Epithelial cell of proximal tubule (primary cell): Measurements from ENCODE around the gene TRIM72. TPM values are rescaled to one million over a fixed set of nuclear protein-coding genes. Genes with fewer than 3 reads are reported as not detected.
"Not testable (repeated sequence)": the region's sequence is repeated elsewhere in the genome, so short reads cannot be mapped to it uniquely, and the experiment has no call there.

Experiments used
- DNase-seq: peaks from one replicate; pipeline ENCODE4 v3.0.0-alpha.2; 2011; ENCODE audit warnings: low read depth
- H3K4me3 ChIP-seq: 2 replicates; pipeline ENCODE4 v1.5.1; 2011; ENCODE audit warnings: low read depth, mild to moderate bottlenecking, low read length
- total RNA-seq: library from RNA; depleted of rRNA; stranded (reverse); fragments of >200 nt; gene quantifications from 2 replicates; pipeline ENCODE4 v1.2.3, GENCODE V29; 2015
- TF ChIP-seq, protein P1 (sequence below): conservative IDR thresholded peaks from 2 replicates; pipeline ENCODE4 v1.5.1; 2012; ENCODE audit warnings: low read depth, mild to moderate bottlenecking, low read length

TRIM72 gene
- total RNA-seq, 1 donor from 2014 or later = not detected

- no peak for DNase-seq
- TF ChIP-seq, protein P1, sequence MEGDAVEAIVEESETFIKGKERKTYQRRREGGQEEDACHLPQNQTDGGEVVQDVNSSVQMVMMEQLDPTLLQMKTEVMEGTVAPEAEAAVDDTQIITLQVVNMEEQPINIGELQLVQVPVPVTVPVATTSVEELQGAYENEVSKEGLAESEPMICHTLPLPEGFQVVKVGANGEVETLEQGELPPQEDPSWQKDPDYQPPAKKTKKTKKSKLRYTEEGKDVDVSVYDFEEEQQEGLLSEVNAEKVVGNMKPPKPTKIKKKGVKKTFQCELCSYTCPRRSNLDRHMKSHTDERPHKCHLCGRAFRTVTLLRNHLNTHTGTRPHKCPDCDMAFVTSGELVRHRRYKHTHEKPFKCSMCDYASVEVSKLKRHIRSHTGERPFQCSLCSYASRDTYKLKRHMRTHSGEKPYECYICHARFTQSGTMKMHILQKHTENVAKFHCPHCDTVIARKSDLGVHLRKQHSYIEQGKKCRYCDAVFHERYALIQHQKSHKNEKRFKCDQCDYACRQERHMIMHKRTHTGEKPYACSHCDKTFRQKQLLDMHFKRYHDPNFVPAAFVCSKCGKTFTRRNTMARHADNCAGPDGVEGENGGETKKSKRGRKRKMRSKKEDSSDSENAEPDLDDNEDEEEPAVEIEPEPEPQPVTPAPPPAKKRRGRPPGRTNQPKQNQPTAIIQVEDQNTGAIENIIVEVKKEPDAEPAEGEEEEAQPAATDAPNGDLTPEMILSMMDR = no peak
- no peak overlapping the region for H3K4me3 ChIP-seq
Measured at GRCh38 chr16:31198207-31198882, 15.6 kb upstream of the TRIM72 start.

DNA sequence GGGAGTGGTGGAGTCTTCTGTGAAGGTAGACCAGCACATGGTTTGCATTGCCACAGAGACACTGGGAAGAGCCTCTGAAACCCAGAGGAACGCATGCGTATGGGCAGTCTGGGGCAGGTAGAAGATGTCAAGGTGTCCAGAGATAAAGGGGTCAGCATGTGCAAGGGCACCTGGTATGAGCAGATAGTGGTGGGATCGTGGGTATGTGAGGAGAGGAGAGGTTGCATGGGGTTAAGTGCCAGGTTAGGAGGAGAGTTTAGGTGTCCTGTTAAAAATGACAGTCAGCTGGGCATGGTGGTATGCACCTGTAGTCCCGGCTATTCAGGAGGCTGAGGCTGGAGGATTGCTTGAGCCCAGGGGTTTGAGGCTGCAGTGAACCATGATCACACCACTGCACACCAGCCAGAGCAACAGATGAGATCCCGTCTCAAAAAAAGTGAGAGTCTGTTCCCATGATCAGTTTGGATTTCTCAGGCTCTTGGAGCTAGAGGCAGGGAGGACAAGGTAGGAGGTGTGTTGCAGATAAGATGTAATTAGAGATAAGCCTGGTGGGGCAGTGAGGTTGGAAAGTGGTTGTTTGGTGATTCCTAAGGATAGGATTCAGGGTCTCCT, 14.4 kb upstream of the TRIM72 start:
- TF ChIP-seq, protein P1 = no peak
- no peak for DNase-seq
- no peak overlapping the region for H3K4me3 ChIP-seq

DNA sequence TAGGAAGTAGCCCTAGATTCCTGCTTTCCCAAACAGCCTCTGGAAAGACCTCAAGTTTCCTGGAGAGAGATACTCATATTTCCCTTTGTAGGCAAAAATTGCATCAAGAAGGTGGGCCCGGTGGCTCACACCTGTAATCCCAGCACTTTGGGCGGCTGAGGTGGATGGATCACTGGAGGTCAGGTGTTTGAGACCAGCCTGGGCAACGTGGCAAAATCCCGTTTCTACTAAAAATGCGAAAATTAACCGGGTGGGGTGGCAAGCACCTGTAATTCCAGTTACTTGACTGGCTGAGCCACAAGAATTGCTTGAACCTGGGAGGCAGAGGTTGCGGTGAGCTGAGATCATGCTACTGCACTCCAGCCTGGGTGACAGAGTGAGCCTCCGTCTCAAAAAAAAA, 13.8 kb upstream of the TRIM72 start:
- H3K4me3 ChIP-seq, DNase-seq: not testable (repeated sequence)

- H3K4me3 ChIP-seq = no peak overlapping the region
- TF ChIP-seq, protein P1 = no peak
- DNase-seq = no peak
Measured at GRCh38 chr16:31200821-31201568, 12.9 kb upstream of the TRIM72 start.

GRCh38 chr16:31201582-31202413, 12.1 kb upstream of the TRIM72 start:
- DNase-seq = no peak

DNA sequence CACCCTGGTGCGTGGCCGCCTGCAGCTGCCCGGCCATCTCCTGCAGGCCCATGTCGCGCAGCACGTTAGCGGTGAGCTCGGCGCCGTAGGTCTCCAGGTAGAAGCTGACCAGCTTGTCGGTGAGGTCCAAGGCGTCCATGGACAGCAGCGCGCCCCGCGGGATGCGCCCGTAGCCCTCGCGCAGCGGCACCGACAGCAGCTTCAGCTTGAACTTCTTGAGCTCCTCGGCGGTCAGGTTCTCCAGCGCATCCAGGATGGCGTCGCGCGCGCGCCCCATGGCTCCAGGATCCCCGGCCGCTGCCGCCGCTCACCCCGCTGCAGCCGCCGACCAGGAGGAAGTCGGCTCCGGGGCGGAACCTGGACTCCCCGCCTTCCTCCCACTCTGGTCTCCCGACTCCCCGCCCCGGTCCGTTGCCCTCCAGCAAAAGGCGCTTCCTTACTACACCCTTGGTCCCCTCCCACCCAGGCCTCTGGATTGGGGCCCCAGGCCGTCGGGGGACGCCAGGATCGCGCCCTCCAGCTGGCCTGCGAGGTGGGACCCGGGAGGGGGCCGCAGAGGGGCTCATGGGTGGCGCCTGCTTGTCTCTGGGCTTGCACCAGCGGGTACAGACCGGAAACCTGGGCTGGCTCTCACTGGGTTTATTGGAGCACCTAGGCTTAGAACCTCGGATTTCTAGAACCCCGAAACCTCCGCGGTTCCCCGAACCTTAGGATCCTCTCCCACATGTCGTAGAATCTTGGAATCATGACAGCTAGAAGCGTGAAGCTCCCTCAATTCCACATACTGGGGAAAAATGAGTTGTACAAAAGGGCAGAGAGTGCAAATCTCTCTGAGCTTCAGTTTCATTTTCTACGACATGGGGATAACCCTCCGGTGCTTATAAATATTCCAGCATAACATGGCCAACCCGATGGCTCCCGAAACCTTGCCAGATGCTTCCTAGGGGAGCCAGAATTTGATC, 11.2 kb upstream of the TRIM72 start, which contains the start of gene PYCARD:
PYCARD (minus strand) TSS at position 347 of the 962 bp plus-strand sequence; CDS start at position 277, 70 bp downstream.
- TF ChIP-seq, protein P1 = no peak
- H3K4me3 ChIP-seq = peak within 1 kb of the TSS; percentile 63
- no peak for DNase-seq

More at GRCh38 chr16:31201582-31202413, 12.1 kb upstream of the TRIM72 start:
- TF ChIP-seq, protein P1 = no peak
- peak overlapping the region; percentile 63 for H3K4me3 ChIP-seq
